Duodenal mucosa (tissue), 2 donors: ENCODE results near the gene SORCS2.

Experiments
- H3K27ac ChIP-seq: one replicate; pipeline ENCODE4 v1.7.0; 2013; ENCODE audit warnings: low read depth, low read length
- H3K27me3 ChIP-seq, 2 donors: one replicate each; pipeline ENCODE4 v1.7.0; 2013; ENCODE audit warnings: low read length in 2 of 2, control low read depth in 1 of 2; ENCODE audit not compliant: insufficient read depth in 2 of 2, control insufficient read depth in 1 of 2
- H3K36me3 ChIP-seq, 2 donors: one replicate each; pipeline ENCODE4 v1.7.0; 2013; ENCODE audit warnings: low read length in 2 of 2, control low read depth in 1 of 2; ENCODE audit not compliant: insufficient read depth in 2 of 2, control insufficient read depth in 1 of 2
- H3K4me1 ChIP-seq, 2 donors: one replicate each; pipeline ENCODE4 v1.7.0; 2013; ENCODE audit warnings: low read length in 2 of 2, control low read depth in 1 of 2; ENCODE audit not compliant: insufficient read depth in 2 of 2, control insufficient read depth in 1 of 2
- H3K4me3 ChIP-seq, 2 donors: one replicate each; pipeline ENCODE4 v1.7.0; 2013; ENCODE audit warnings: low read length in 2 of 2, low read depth in 1 of 2
- H3K9ac ChIP-seq, 2 donors: one replicate each; pipeline ENCODE4 v1.7.0; 2013; ENCODE audit warnings: low read length in 2 of 2, low read depth in 1 of 2
- H3K9me3 ChIP-seq, 2 donors: one replicate each; pipeline ENCODE4 v1.7.0; 2013; ENCODE audit warnings: low read length in 2 of 2, control low read depth in 1 of 2; ENCODE audit not compliant: control insufficient read depth in 1 of 2

The SORCS2 gene

DNA sequence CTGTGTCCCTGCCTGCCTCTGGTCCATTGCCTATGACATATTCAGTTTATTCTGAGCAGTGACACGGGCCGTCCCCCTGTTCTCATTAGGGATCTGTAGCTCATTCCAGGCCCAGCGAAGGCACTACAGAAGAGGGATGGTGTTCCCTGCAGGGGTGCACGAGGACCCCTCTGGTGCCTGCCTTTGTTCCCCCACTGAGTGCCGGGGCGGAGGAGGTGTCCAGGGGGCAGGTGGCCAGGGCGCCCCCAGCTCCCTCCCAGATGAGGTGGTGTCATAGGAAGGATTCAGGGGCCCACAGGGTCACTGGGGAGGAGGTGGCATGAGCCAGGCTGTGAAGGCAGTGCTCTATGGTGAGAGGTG is 61.0 kb downstream of the SORCS2 start:
- Histone ChIP-seq H3K4me3 (no peak overlapping the region), H3K36me3 (no peaks in the 10 kb centered on the region), H3K27me3 (no peaks in the 10 kb centered on the region), H3K9me3 (peaks cover 0 to 7% of the 10 kb centered on the region in 2 donors), H3K27ac (no peak overlapping the region), H3K4me1 (no peaks in the 10 kb centered on the region), H3K9ac (no peak overlapping the region)

DNA sequence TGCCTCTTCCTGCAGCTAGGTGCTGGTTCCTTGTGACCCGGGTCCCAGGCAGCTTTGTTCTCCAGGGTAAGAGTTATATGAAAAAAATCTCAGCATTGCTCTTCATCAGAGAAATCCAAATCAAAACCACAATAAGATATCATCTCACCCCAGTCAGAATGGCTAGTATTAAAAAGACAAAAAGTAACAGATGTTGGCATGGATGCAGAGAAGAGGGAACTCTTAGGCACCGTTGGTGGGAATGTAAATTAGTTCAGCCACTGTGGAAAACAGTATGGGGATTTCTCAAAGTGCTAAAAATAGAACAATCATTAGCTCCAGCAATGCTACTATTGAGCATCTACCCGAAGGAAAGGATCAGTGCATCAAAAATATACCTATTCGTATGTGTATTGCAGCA is 61.5 kb downstream of the SORCS2 start:
- Histone ChIP-seq H3K27ac (no peak overlapping the region), H3K4me1 (no peaks in the 10 kb centered on the region), H3K36me3 (no peaks in the 10 kb centered on the region), H3K9ac (no peak overlapping the region), H3K4me3 (no peak overlapping the region), H3K9me3 (peaks cover 0 to 7% of the 10 kb centered on the region in 2 donors), H3K27me3 (no peaks in the 10 kb centered on the region)

DNA sequence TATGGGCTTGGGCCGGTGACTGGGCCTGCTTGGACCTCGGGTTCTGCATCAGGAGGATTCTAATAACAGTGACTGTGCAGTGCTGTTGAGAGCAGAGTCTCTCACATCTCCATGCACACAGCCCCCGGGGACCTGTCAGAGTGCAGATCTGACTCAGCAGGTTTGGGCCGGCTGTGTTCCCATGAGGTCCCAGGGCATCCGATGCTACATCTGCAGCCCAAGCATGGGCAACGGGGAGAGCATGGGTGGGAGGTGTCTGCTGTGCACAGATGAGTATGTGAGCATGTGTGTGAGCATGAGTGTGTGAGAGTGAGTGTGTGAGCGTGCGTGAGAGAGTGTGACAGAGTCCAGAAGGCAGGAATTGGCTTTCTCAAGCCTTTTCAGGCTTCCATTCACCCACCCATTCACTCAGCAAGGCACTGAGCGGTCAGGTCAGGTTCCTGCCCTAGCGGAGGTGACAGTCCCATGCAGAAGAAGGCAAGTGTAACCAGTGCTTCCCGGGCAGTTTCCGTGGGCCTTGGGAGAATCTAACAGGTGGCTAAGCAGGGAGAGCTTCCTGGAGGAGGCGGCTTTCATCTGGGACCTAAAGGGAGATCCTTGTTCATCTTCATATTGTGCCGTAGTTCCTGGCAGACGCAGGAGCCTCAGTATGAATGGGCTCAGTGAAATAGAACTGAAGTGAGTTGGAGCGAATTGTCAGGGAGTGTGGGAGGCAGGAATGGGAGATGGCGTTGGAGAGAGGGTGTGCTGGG is 62.6 kb downstream of the SORCS2 start:
- H3K36me3 ChIP-seq, result no peaks in the 10 kb centered on the region
- H3K27me3 ChIP-seq, result no peaks in the 10 kb centered on the region
- no peaks in the 10 kb centered on the region for H3K4me1 ChIP-seq
- H3K9me3 ChIP-seq, result no peaks in the 10 kb centered on the region
- H3K27ac ChIP-seq, result no peak overlapping the region
- H3K9ac ChIP-seq, result no peak overlapping the region
- no peak overlapping the region for H3K4me3 ChIP-seq

DNA sequence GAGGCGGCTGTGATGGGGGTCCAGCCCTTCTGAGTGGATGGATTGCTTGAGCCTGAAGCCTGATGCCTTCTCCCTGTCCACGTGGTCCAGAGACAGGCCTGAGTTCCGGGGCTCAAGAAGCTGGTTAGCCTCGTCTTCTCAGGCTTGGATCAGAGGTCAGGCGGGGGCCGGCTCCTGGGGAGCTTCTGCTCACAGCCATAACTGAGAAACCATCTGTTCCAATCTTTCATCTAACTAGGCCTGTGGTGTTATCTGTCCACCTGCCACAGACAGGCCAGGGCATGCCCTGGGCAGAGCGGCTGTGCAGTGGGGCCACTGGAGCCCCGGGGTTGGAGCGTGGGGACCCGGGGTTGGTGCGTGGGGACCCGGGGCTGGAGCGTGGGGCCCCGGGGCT is 63.1 kb downstream of the SORCS2 start:
- Histone ChIP-seq H3K27ac (no peak overlapping the region), H3K27me3 (no peaks in the 10 kb centered on the region), H3K4me3 (no peak overlapping the region), H3K9ac (no peak overlapping the region), H3K36me3 (no peaks in the 10 kb centered on the region), H3K4me1 (no peaks in the 10 kb centered on the region), H3K9me3 (no peaks in the 10 kb centered on the region)

DNA sequence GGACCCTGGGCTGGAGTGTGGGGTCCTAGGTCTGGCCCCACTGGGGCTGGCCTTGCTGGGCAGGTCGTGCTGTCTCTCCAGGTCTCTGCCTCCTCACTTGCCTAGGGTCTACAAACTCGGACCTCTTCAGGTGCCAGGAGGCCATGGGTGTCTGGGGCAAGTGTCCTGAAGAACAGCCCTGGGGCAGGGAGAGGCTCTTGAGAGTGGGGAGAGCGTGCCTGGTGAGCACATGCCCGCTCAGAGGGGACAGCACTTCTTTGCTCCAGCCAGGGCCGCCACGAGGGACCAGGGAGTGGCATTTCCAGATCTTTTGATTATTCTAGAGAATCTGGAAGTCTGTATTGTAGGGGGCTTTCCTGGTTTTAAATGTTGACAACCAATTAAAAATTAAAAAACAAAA is 63.7 kb downstream of the SORCS2 start:
- no peak overlapping the region for H3K9ac ChIP-seq
- H3K27me3 ChIP-seq, result no peaks in the 10 kb centered on the region
- H3K9me3 ChIP-seq, result no peaks in the 10 kb centered on the region
- no peaks in the 10 kb centered on the region for H3K4me1 ChIP-seq
- no peak overlapping the region for H3K27ac ChIP-seq
- no peak overlapping the region for H3K4me3 ChIP-seq
- H3K36me3 ChIP-seq, result no peaks in the 10 kb centered on the region

DNA sequence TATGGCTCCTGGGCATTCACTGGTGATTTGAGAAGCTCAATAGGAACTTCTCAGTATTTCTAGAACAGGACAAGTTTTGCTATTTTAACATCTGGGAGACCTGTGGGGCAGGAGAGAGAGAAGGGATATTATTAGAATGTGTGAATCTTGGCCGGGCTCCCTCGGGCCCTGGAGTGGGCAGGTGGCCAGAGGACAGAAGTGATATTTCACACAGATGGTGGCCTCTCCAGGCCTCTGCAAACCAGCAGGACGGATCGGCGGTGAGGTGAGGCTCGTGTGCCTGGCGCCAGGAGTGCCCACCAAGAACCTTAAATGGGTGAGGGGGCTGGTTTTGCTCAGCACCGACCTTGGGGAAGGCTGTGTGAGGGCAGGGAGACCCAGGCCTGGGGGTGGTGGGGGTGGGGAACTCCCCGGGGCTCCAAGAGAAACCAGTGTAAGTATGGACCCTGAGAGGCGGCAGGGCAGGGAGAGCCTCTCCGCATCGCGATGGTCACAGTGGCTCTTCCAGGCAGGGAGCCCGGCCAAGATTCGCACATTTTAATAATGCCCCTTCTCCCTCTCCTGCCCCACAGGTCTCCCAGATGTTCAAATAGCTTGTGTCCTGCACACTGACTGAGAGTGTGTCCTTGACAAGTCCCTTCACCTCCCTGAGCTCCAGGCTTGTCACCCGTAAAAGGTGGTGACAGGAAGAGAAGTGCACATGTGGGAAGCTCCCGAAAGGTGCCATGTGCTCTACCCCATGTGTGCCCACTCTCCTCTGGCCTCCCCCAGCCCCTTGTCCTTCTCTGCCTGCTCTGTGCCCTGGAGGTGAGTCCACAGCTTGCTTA is 64.9 kb downstream of the SORCS2 start:
- no peak overlapping the region for H3K4me3 ChIP-seq
- no peaks in the 10 kb centered on the region for H3K27me3 ChIP-seq
- no peak overlapping the region for H3K27ac ChIP-seq

DNA sequence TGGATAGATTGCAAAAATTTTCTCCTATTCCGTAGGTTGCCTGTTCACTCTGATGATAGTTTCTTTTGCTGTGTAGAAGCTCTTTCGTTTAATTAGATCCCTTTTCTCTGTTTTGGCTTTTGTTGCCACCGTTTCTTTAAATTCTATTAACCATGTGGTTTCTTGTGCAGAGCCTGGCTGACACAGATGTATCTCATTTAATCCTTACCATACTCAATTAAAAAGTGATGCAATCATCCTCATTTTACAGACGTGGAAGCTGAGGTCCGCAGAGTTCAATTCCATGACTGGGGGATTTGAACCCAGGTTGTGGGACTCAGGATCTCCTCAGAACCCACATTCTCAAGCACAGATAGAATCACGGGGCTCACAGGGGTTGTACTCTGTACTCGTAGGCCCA is 66.7 kb downstream of the SORCS2 start:
- no peaks in the 10 kb centered on the region for H3K36me3 ChIP-seq
- no peaks in the 10 kb centered on the region for H3K9me3 ChIP-seq
- no peak overlapping the region for H3K27ac ChIP-seq
- no peak overlapping the region for H3K9ac ChIP-seq
- no peaks in the 10 kb centered on the region for H3K27me3 ChIP-seq
- no peak overlapping the region for H3K4me3 ChIP-seq
- H3K4me1 ChIP-seq, result no peaks in the 10 kb centered on the region

More for the DNA sequence above, 64.9 kb downstream of the SORCS2 start:
- Histone ChIP-seq H3K36me3 (no peaks in the 10 kb centered on the region), H3K9ac (no peak overlapping the region), H3K4me1 (no peaks in the 10 kb centered on the region), H3K9me3 (no peaks in the 10 kb centered on the region)

DNA sequence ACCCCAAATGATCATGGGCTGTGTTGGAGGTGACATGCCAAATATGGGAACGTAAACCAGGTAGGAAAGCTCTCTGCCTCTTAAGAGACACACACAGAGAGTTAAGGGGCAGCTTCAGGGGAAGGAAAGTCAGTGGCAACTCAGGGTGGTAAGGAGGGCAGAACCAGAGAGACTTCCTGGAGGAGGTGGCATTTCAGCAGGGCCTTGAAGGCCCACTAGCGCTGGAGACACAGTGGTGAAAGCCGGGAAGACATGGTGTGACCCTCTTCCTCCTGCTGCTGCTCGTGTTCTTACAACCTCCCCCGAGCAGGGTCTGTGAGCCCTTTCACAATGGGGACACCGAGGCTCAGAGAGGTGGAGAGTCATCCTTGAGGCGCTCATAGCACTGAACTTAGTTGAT is 68.2 kb downstream of the SORCS2 start:
- H3K4me3 ChIP-seq, result no peak overlapping the region
- no peaks in the 10 kb centered on the region for H3K9me3 ChIP-seq
- H3K27me3 ChIP-seq, result no peaks in the 10 kb centered on the region
- H3K36me3 ChIP-seq, result no peaks in the 10 kb centered on the region
- no peak overlapping the region for H3K9ac ChIP-seq
- H3K27ac ChIP-seq, result no peak overlapping the region
- no peaks in the 10 kb centered on the region for H3K4me1 ChIP-seq

DNA sequence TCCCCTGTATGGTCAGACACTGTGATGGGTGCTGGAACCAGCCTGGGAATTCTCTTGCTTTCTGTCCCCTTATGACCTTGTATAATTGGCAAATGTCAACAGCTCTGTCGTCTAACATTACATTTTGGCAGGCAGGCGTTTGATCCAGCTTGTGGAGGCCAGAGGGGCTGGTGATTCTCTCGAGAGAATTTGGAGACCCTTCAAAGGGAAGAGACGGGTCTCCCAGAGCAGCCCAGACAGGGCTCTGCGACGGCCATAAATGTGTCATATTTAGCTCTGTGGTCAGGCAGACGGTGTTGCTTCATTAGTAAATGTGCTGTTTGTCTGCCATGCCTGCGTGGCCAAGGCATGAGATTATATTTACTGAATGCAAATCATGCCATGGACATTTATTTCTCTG is 68.7 kb downstream of the SORCS2 start:
- Histone ChIP-seq H3K27ac (no peak overlapping the region), H3K9me3 (no peaks in the 10 kb centered on the region), H3K4me1 (no peaks in the 10 kb centered on the region), H3K4me3 (no peak overlapping the region), H3K36me3 (no peaks in the 10 kb centered on the region), H3K27me3 (no peaks in the 10 kb centered on the region), H3K9ac (no peak overlapping the region)

DNA sequence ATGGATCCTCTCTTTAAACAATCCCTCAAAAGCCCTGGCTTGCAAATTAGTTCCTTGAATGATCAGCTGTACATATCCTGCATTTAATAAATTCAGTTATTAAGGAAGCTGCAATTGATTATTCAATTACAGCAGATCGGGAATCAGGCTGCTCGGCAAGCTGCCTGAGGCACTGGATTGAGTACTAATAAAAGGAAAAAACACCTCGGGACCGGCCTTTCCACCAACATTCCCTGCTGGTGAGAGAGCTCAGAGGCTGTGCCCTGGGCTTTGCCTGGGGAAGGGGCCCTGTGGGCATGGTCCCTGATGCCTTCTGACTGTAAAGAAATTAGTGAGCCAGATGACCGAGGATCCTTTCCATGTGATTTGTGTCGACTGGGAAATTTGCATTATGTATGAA is 69.2 kb downstream of the SORCS2 start:
- Histone ChIP-seq H3K36me3 (no peaks in the 10 kb centered on the region), H3K4me1 (no peaks in the 10 kb centered on the region), H3K4me3 (no peak overlapping the region), H3K27ac (no peak overlapping the region), H3K9me3 (no peaks in the 10 kb centered on the region), H3K9ac (no peak overlapping the region), H3K27me3 (no peaks in the 10 kb centered on the region)
